ENCODE results near the gene TMEM192. TPM values are rescaled to one million over a fixed set of nuclear protein-coding genes. Genes with fewer than 3 reads are reported as not detected.

Gene TMEM192
- total and polyA plus RNA-seq, 2 of the 4 experiments (the other 2 are of a cell fraction): 7.7 to 17.2 TPM

DNA sequence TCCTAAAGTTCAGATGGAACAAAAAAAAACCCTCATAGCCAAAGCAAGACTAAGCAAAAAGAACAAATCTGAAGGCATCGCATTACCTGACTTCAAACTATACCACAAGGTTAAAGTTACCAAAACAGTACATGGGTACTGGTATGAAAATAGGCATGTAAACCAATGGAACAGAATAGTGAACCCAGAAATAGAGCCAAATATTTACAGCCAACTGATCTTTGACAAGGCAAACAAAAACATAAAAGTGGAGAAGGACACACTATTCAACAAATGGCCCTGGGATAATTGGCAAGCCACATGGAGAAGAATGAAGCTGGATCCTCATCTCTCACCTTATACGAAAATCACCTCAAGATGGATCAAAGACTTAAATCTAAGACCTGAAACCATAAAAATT is 44.2 kb upstream of the TMEM192 start:
- Histone ChIP-seq H3K4me2 (ENCODE audit: low read depth, low read length) (no peak overlapping the region), H3K56ac (ENCODE audit: extremely low read depth, insufficient read depth, low read length) (no peak overlapping the region), H3K4me3 (ENCODE audit: insufficient read depth, low read depth, low read length) (no peak overlapping the region), H3K23ac (ENCODE audit: low read depth, low read length) (no peak overlapping the region), H2BK5ac (ENCODE audit: low read depth, low read length, poor library complexity, severe bottlenecking) (no peak overlapping the region), H4K20me1 (ENCODE audit: insufficient read depth, low read length) (no peaks in the 10 kb centered on the region), H4K5ac (ENCODE audit: low read depth, low read length) (no peak overlapping the region), H4K91ac (ENCODE audit: insufficient read depth, low read depth, low read length) (no peak overlapping the region), H2AK9ac (replicated peaks; ENCODE audit: low read depth, low read length, poor library complexity) (no peak overlapping the region), H3K14ac (replicated peaks; ENCODE audit: low read depth, low read length) (no peak overlapping the region), H4K8ac (ENCODE audit: low read depth in 2 of 2, low read length in 2 of 2) (no peak overlapping the region), H3K79me1 (ENCODE audit: low read depth in 1 of 2, low read length in 2 of 2) (no peaks in the 10 kb centered on the region), H2BK15ac (ENCODE audit: low read depth, low read length) (no peak overlapping the region), H3K4ac (ENCODE audit: low read depth, low read length) (no peak overlapping the region), H2BK120ac (ENCODE audit: low read depth, low read length) (no peak overlapping the region), H3K27ac (ENCODE audit: insufficient read depth, low read length) (no peak overlapping the region), H3K36me3 (ENCODE audit: control insufficient read depth, insufficient read depth, low read length) (no peaks in the 10 kb centered on the region), H2AK5ac (ENCODE audit: low read depth, low read length) (no peak overlapping the region), H3K27me3 (ENCODE audit: control insufficient read depth, insufficient read depth, low read length) (no peaks in the 10 kb centered on the region), H2BK20ac (ENCODE audit: low read depth, low read length) (no peak overlapping the region), H2AFZ (replicated peaks; ENCODE audit: low read length, poor library complexity) (no peak overlapping the region), H3K4me1 (ENCODE audit: control insufficient read depth, insufficient read depth, low read length) (no peaks in the 10 kb centered on the region), H3K9me3 (ENCODE audit: control insufficient read depth, insufficient read depth, low read length) (no peaks in the 10 kb centered on the region), H3K18ac (ENCODE audit: low read depth, low read length) (no peak overlapping the region), H3K9me1 (ENCODE audit: insufficient read depth, low read length) (no peaks in the 10 kb centered on the region), H3K9ac (ENCODE audit: low read depth, low read length) (no peak overlapping the region)
- ChIA-PET POLR2A (ENCODE audit: unreplicated experiment) (no interaction called here), CTCF (no interaction called here)
- in situ Hi-C loops (cut with MboI; ENCODE audit: low sequenced_read_pairs): no loop called here
- ATAC-seq (ENCODE audit: low read depth) (no peak), DNase-seq (no peak)
- BruUV-seq (replicated peaks): no TSS peak
- no CpG with 5 or more reads among the region's 2 CpGs for WGBS, 2 experiments (ENCODE audit: extremely low coverage in 2 of 2, insufficient read length in 1 of 2)
- TF ChIP-seq CHD1 (IDR thresholded peaks at IDR 0.05; ENCODE audit: low read depth, low read length) (no peak), MAFK (IDR thresholded peaks at IDR 0.05; ENCODE audit: low read depth, low read length) (no peak), FOS (IDR thresholded peaks at IDR 0.05; ENCODE audit: low read depth, low read length) (no peak), RCOR1 (IDR thresholded peaks at IDR 0.05; ENCODE audit: insufficient replicate concordance, low read length) (no peak), RAD21 (IDR thresholded peaks at IDR 0.05; ENCODE audit: low read length) (no peak), RFX5 (IDR thresholded peaks at IDR 0.05; ENCODE audit: low read depth, low read length) (no peak), NFE2L2 (IDR thresholded peaks at IDR 0.05; ENCODE audit: low read depth, low read length) (no peak), POLR2A (IDR thresholded peaks at IDR 0.05; ENCODE audit: low read depth, low read length) (no peak), CEBPB (IDR thresholded peaks at IDR 0.05; ENCODE audit: low read depth, low read length) (no peak), MAZ (IDR thresholded peaks at IDR 0.05; ENCODE audit: borderline replicate concordance, low read depth, low read length) (no peak), SMC3 (IDR thresholded peaks at IDR 0.05; ENCODE audit: low read depth, low read length) (no peak)
- TF ChIP-seq, protein P1, sequence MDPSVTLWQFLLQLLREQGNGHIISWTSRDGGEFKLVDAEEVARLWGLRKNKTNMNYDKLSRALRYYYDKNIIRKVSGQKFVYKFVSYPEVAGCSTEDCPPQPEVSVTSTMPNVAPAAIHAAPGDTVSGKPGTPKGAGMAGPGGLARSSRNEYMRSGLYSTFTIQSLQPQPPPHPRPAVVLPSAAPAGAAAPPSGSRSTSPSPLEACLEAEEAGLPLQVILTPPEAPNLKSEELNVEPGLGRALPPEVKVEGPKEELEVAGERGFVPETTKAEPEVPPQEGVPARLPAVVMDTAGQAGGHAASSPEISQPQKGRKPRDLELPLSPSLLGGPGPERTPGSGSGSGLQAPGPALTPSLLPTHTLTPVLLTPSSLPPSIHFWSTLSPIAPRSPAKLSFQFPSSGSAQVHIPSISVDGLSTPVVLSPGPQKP (IDR thresholded peaks at IDR 0.05; ENCODE audit: borderline replicate concordance, low read depth, low read length): no peak
- TF ChIP-seq, protein P2, sequence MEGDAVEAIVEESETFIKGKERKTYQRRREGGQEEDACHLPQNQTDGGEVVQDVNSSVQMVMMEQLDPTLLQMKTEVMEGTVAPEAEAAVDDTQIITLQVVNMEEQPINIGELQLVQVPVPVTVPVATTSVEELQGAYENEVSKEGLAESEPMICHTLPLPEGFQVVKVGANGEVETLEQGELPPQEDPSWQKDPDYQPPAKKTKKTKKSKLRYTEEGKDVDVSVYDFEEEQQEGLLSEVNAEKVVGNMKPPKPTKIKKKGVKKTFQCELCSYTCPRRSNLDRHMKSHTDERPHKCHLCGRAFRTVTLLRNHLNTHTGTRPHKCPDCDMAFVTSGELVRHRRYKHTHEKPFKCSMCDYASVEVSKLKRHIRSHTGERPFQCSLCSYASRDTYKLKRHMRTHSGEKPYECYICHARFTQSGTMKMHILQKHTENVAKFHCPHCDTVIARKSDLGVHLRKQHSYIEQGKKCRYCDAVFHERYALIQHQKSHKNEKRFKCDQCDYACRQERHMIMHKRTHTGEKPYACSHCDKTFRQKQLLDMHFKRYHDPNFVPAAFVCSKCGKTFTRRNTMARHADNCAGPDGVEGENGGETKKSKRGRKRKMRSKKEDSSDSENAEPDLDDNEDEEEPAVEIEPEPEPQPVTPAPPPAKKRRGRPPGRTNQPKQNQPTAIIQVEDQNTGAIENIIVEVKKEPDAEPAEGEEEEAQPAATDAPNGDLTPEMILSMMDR (conservative IDR thresholded peaks at IDR 0.05; ENCODE audit: low read depth, low read length): no peak
- intact Hi-C loops (cut with micrococcal nuclease): no loop called here
- dilution Hi-C loops (cut with HindIII; ENCODE audit: low sequenced_read_pairs, unreplicated experiment): no loop called here

Data from IMR-90 (cell line).